Measurements from ENCODE around the gene MAEA. TPM values are rescaled to one million over a fixed set of nuclear protein-coding genes. Genes with fewer than 3 reads are reported as not detected.

MAEA gene
- polyA plus RNA-seq, 3 donors: 34.3 to 83.5 (median 37.7) TPM

DNA sequence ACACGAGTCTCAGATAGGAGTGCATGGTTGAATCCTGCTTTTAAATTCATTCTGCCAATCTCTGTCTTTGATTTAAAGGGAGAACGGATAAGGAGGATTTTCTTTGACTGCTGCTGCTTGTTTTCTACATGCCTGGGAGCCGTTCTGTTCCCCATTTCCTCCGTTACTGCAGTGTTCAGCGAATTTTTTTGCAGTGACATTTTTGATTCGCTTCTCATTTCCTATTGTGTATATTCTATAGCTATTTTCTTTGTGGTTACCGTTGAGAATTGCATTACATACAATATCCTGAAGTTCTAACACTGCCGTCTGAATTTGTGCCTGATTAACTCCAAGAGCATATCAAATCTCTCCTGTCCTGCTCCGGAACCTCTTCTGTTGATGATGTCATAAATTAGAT, 14.8 kb upstream of the MAEA start:
- H3K9me3 ChIP-seq (replicated peaks in 1 of 2; ENCODE audit: control insufficient read depth in 1 of 2, insufficient read depth in 1 of 2, low read length in 2 of 2): no peaks in the 10 kb centered on the region
- H4K20me1 ChIP-seq (ENCODE audit: insufficient read depth, low read length): no peaks in the 10 kb centered on the region
- intact Hi-C loops (cut with micrococcal nuclease): no loop called here
- TF ChIP-seq, protein P1, sequence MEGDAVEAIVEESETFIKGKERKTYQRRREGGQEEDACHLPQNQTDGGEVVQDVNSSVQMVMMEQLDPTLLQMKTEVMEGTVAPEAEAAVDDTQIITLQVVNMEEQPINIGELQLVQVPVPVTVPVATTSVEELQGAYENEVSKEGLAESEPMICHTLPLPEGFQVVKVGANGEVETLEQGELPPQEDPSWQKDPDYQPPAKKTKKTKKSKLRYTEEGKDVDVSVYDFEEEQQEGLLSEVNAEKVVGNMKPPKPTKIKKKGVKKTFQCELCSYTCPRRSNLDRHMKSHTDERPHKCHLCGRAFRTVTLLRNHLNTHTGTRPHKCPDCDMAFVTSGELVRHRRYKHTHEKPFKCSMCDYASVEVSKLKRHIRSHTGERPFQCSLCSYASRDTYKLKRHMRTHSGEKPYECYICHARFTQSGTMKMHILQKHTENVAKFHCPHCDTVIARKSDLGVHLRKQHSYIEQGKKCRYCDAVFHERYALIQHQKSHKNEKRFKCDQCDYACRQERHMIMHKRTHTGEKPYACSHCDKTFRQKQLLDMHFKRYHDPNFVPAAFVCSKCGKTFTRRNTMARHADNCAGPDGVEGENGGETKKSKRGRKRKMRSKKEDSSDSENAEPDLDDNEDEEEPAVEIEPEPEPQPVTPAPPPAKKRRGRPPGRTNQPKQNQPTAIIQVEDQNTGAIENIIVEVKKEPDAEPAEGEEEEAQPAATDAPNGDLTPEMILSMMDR (IDR thresholded peaks at IDR 0.05): no peak
- DNase-seq: no peak
- H3K4me2 ChIP-seq (replicated peaks; ENCODE audit: extremely low read depth, low read length, poor library complexity, severe bottlenecking): no peak overlapping the region
- no peaks in the 10 kb centered on the region for H3K27me3 ChIP-seq (ENCODE audit: control insufficient read depth in 2 of 2, insufficient read depth in 2 of 2, low read length in 2 of 2)
- Mint-ChIP-seq H3K36me3 (no peaks in the 10 kb centered on the region), H3K9me3 (peaks cover 0 to 10% (median 3%) of the 10 kb centered on the region in 7 donors), H3K4me3 (peak overlapping the region in 1 of 2 donors; percentile 62), H3K27ac (no peak overlapping the region), H3K27me3 (ENCODE audit: low read depth in 3 of 3) (no peaks in the 10 kb centered on the region), H3K4me1 (peaks cover 8% of the 10 kb centered on the region)
- no peaks in the 10 kb centered on the region for H3K79me2 ChIP-seq (ENCODE audit: insufficient read depth, low read length)
- H2AFZ ChIP-seq (ENCODE audit: insufficient read depth, low read depth, low read length, poor library complexity, severe bottlenecking): no peak overlapping the region
- no peak overlapping the region for H3K27ac ChIP-seq (ENCODE audit: low read depth in 1 of 2, low read length in 2 of 2)
- no peak overlapping the region for H3K4me3 ChIP-seq (replicated peaks in 1 of 3; ENCODE audit: low read depth in 2 of 3, low read length in 3 of 3)
- no peaks in the 10 kb centered on the region for H3K4me1 ChIP-seq (ENCODE audit: control insufficient read depth in 1 of 2, insufficient read depth in 2 of 2, low read length in 2 of 2)
- H3K36me3 ChIP-seq (replicated peaks in 1 of 2; ENCODE audit: control insufficient read depth in 1 of 2, insufficient read depth in 2 of 2, low read length in 2 of 2): no peaks in the 10 kb centered on the region
- H3K9ac ChIP-seq (ENCODE audit: insufficient read depth, low read length, poor library complexity, severe bottlenecking): no peak overlapping the region
- WGBS (ENCODE audit: insufficient coverage): 50% methylated on average over 1 of the region's 9 CpGs

DNA sequence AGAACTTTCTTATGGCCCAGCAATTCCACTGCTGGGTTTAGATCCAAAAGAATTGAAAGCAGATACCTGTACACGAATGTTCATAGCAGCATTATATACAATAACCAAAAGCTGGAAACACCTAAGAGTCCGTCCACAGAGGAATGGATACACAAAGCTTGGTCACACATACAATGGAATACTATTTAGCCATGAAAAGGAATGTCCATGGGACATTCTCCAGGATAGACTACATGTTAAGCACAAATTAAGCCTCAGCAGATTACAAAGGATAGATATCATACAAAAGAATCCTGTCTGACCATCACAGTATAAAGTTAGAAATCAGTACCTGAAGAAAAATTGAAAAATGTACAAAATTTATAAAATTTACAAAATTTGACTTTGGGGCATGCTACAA, 12.7 kb upstream of the MAEA start:
- DNase-seq: no peak
- TF ChIP-seq, protein P1 (IDR thresholded peaks at IDR 0.05): no peak
- Mint-ChIP-seq H3K4me1 (peaks cover 5% of the 10 kb centered on the region), H3K27me3 (ENCODE audit: low read depth in 3 of 3) (no peaks in the 10 kb centered on the region), H3K9me3 (peaks cover 0 to 5% (median 2%) of the 10 kb centered on the region in 7 donors), H3K27ac (no peak overlapping the region), H3K36me3 (no peaks in the 10 kb centered on the region), H3K4me3 (no peak overlapping the region)
- H3K4me2 ChIP-seq (replicated peaks; ENCODE audit: extremely low read depth, low read length, poor library complexity, severe bottlenecking): no peak overlapping the region
- H3K27me3 ChIP-seq (ENCODE audit: control insufficient read depth in 2 of 2, insufficient read depth in 2 of 2, low read length in 2 of 2): no peaks in the 10 kb centered on the region
- no peaks in the 10 kb centered on the region for H4K20me1 ChIP-seq (ENCODE audit: insufficient read depth, low read length)
- no peak overlapping the region for H3K9ac ChIP-seq (ENCODE audit: insufficient read depth, low read length, poor library complexity, severe bottlenecking)
- 100% methylated on average over 1 of the region's 2 CpGs for WGBS (ENCODE audit: insufficient coverage)
- intact Hi-C loops (cut with micrococcal nuclease): no loop called here
- no peak overlapping the region for H3K4me3 ChIP-seq (replicated peaks in 1 of 3; ENCODE audit: low read depth in 2 of 3, low read length in 3 of 3)
- H3K36me3 ChIP-seq (replicated peaks in 1 of 2; ENCODE audit: control insufficient read depth in 1 of 2, insufficient read depth in 2 of 2, low read length in 2 of 2): no peaks in the 10 kb centered on the region
- H2AFZ ChIP-seq (ENCODE audit: insufficient read depth, low read depth, low read length, poor library complexity, severe bottlenecking): no peak overlapping the region
- no peak overlapping the region for H3K27ac ChIP-seq (ENCODE audit: low read depth in 1 of 2, low read length in 2 of 2)
- H3K79me2 ChIP-seq (ENCODE audit: insufficient read depth, low read length): no peaks in the 10 kb centered on the region
- H3K4me1 ChIP-seq (ENCODE audit: control insufficient read depth in 1 of 2, insufficient read depth in 2 of 2, low read length in 2 of 2): no peaks in the 10 kb centered on the region
- no peaks in the 10 kb centered on the region for H3K9me3 ChIP-seq (replicated peaks in 1 of 2; ENCODE audit: control insufficient read depth in 1 of 2, insufficient read depth in 1 of 2, low read length in 2 of 2)
